ENCODE results near the gene CUX1. TPM values are rescaled to one million over a fixed set of nuclear protein-coding genes. Genes with fewer than 3 reads are reported as not detected.

The CUX1 gene
- total RNA-seq, 1 experiment from 2014 or later = 53.5 TPM

DNA sequence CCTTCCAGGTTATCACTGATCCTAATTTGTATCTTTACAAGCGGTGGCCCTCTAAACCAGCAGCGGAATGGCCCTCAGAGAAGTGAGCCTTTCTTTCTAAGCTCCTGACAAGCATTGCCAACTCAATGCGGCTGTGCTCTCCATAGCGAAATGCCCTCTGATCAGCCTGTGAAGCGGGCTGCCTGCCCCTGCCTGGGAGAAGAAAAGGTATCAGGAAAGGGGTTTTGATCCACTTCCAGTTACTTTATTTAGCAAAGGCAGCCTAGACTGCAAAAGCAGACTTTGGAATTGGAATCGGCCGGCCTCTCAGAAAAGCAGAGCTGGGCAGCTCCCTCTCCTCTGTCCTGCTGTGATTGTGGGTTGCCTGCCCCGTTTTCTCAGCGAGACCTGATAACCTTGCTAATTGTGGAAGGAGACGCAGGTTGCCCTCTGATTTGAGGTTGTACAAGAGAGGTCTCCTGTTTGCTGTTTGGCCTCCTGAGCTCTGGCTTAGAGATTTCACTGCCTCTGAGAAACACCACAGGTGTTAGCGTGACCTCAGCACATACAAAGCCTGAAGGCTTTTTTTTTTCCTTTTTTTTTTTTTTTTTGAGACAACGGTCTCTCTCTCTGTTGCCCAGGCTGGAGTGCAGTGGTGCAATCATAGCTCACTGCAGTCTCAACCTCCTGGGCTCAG, 415.3 kb downstream of the CUX1 start:
- Histone ChIP-seq H3K4me1 (ENCODE audit: insufficient read depth, low read length) (no peaks in the 10 kb centered on the region), H3K23me2 (ENCODE audit: insufficient read length, low read depth, low read length, poor library complexity, severe bottlenecking) (no peaks in the 10 kb centered on the region), H3K9ac (ENCODE audit: extremely low read depth, insufficient read length, low read length) (no peak overlapping the region), H4K8ac (replicated peaks; ENCODE audit: insufficient read length, low read depth, low read length) (no peak overlapping the region), H3K9me3 (ENCODE audit: control insufficient read depth, low read depth, low read length) (no peaks in the 10 kb centered on the region), H3K79me1 (ENCODE audit: insufficient read depth, low read depth, low read length, poor library complexity, severe bottlenecking) (peaks cover 3% of the 10 kb centered on the region), H2AK5ac (ENCODE audit: insufficient read length, low read length) (no peak overlapping the region), H3K27me3 (ENCODE audit: insufficient read depth, low read length) (no peaks in the 10 kb centered on the region), H3K14ac (ENCODE audit: insufficient read depth, low read length) (no peak overlapping the region; the same call in 1 of the 2 replicates), H3K4me2 (ENCODE audit: insufficient read depth, insufficient read length, low read length) (no peak overlapping the region), H4K20me1 (ENCODE audit: control insufficient read depth, insufficient read depth, insufficient read length) (no peaks in the 10 kb centered on the region), H3T11ph (ENCODE audit: low read length) (no peak overlapping the region), H3K23ac (ENCODE audit: insufficient read length, low read depth, low read length) (no peak overlapping the region), H2BK120ac (ENCODE audit: low read depth, low read length, poor library complexity, severe bottlenecking) (no peak overlapping the region), H2BK5ac (ENCODE audit: insufficient read length, low read length) (no peak overlapping the region), H3K18ac (ENCODE audit: insufficient read length, low read depth, low read length) (no peak overlapping the region), H4K5ac (ENCODE audit: insufficient read length, low read depth, low read length) (no peak overlapping the region), H2BK12ac (ENCODE audit: insufficient read length, low read depth, low read length) (no peak overlapping the region), H3K27ac (ENCODE audit: insufficient read length, low read depth, low read length) (no peak overlapping the region), H2AFZ (ENCODE audit: low read length) (no peak overlapping the region), H4K91ac (ENCODE audit: insufficient read length, low read depth, low read length) (no peak overlapping the region), H3K56ac (ENCODE audit: insufficient read length, low read depth, low read length) (no peak overlapping the region), H2BK20ac (ENCODE audit: low read depth, low read length, poor library complexity, severe bottlenecking) (no peak overlapping the region), H3K4ac (ENCODE audit: low read depth, low read length) (no peak overlapping the region), H2BK15ac (ENCODE audit: low read depth, low read length) (no peak overlapping the region; the same call in 1 of the 2 replicates), H3K79me2 (ENCODE audit: insufficient read depth, low read length) (no peaks in the 10 kb centered on the region)
- no peaks in the 10 kb centered on the region for H3K9me3 Mint-ChIP-seq
- peaks cover 14 to 58% (median 33%) of the 10 kb centered on the region in 3 experiments; a peak in 6 of 7 replicates for H3K36me3 Mint-ChIP-seq (ENCODE audit: insufficient read depth in 1 of 3, low read depth in 3 of 3)
- peak overlapping the region in 2 of 3 experiments; percentile 32 to 83; a peak in 2 of 7 replicates for H3K27ac Mint-ChIP-seq
- TF ChIP-seq CTCF (conservative IDR thresholded peaks at IDR 0.05) = no peak
- no peak overlapping the region for H3K4me3 Mint-ChIP-seq
- no peak for DNase-seq
- H3K27me3 Mint-ChIP-seq (ENCODE audit: low read depth) = no peaks in the 10 kb centered on the region
- no CpG with 5 or more reads among the region's 12 CpGs for WGBS (ENCODE audit: extremely low coverage, insufficient read length, low lambda C conversion rate)
- 0 out of 4 replicates have a peak, but pooled peaks cover 0 to 3% of the 10 kb centered on the region in 2 experiments for H3K4me1 Mint-ChIP-seq

Measured in H9 (cell line).